PC-9 (cell line): ENCODE results near the gene ACTN1.
"Not testable (repeated sequence)": the region's sequence is repeated elsewhere in the genome, so short reads cannot be mapped to it uniquely, and the experiment has no call there.

Source experiments
- CTCF ChIP-seq: fragments of 200-600 bp; sonication (generic); conservative IDR thresholded peaks from 2 replicates; pipeline ENCODE4 v1.6.1; 2017; ENCODE audit warnings: mixed run types, antibody characterized with exemption, mild to moderate bottlenecking, moderate library complexity
- EZH2 ChIP-seq: fragments of 200-600 bp; sonication (generic); IDR thresholded peaks from 2 replicates; pipeline ENCODE4 v1.8.0; 2017; ENCODE audit warnings: antibody characterized with exemption, low read depth

DNA sequence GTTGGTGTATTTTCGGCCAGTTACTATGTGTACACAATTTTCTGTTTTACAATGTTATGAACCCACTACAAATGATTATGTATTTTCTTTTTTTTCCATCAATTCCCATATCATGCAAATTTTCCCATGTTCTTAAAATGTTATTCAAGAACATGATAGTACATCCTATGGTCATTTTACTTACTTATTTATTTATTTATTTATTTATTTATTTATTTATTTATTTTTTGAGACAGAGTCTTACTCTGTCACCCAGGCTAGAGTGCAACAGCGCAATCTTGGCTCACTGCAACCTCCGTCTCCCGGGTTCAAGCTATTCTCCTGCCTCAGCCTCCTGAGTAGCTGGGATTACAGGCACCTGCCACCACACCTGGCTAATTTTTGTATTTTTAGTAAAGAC lies 131.5 kb downstream of the ACTN1 start:
- TF ChIP-seq EZH2, CTCF: not testable (repeated sequence)
